ENCODE data around the gene TMPRSS3. TPM values are rescaled to one million over a fixed set of nuclear protein-coding genes. Genes with fewer than 3 reads are reported as not detected.

Gene TMPRSS3
- total RNA-seq, 1 donor from 2014 or later = not detected

DNA sequence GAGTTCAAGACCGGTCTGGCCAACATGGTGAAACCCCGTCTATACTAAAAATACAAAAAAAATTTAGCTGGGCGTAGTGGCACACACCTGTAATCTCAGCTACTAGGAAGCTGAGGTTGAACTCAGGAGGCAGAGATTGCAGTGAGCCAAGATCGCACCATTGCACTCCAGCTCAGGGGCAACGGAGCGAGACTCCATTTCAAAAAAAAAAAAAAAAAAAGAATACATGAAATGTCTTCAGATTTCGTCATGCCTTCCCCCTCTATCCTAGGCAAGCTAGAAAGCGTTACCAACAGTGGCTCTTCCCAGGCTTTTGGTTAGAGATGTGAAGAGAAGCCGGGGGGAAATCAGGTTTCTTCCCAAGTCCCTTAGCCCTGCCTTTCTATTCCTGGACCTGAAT lies 33.2 kb downstream of the TMPRSS3 start:
- ATAC-seq (ENCODE audit: low read depth) (no peak), DNase-seq (no peak)
- Mint-ChIP-seq H3K27ac (no peak overlapping the region), H3K27me3 (peaks cover 32% of the 10 kb centered on the region), H3K4me3 (no peak overlapping the region), H3K9me3 (no peaks in the 10 kb centered on the region), H3K4me1 (peaks cover 2% of the 10 kb centered on the region), H3K36me3 (ENCODE audit: low read depth) (no peaks in the 10 kb centered on the region)
- no peak for TF ChIP-seq CTCF (IDR thresholded peaks at IDR 0.05)
- intact Hi-C loops (cut with micrococcal nuclease) = no loop called here
- ChIA-PET CTCF (no interaction called here), POLR2A (interaction anchor here (0.6 kb wide), 1 partner anchor 101 kb away, joined by 3 read pairs; no protein-coding TSS in a partner anchor)

GRCh38 chr21:42362198-42362597 lies 33.7 kb downstream of the TMPRSS3 start:
- peaks cover 32% of the 10 kb centered on the region for H3K27me3 Mint-ChIP-seq
- no peaks in the 10 kb centered on the region for H3K9me3 Mint-ChIP-seq
- intact Hi-C loops (cut with micrococcal nuclease) = no loop called here

DNA sequence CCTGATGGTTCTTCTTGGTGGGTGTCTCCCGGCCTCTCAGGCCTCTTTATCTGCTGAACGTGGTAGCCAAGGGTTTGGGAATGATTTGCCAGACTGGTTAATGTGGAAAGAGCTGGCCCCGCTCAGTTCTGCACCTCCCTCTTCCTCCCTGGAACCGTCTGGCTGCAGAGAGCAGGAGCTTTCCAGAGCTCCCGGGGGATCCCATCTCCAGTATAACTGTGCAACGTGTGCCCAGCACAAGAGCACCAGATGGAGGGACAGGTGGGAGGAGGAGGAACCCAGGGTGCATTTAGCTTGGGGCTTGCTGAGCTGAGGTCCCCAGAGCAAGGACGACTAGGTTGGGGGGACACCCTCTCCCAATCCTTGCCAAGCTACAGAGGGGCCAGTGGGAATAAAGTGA lies 34.6 kb downstream of the TMPRSS3 start:
- CTCF ChIA-PET = no interaction called here
- intact Hi-C loops (cut with micrococcal nuclease) = no loop called here
- DNase-seq = no peak

More at GRCh38 chr21:42362198-42362597, 33.7 kb downstream of the TMPRSS3 start:
- peaks cover 2% of the 10 kb centered on the region for H3K4me1 Mint-ChIP-seq
- H3K27ac Mint-ChIP-seq = no peak overlapping the region
- ATAC-seq (ENCODE audit: low read depth) = no peak
- no peak for TF ChIP-seq CTCF (IDR thresholded peaks at IDR 0.05)
- ChIA-PET CTCF (no interaction called here), POLR2A (no interaction called here)
- no peak overlapping the region for H3K4me3 Mint-ChIP-seq
- no peak for DNase-seq
- H3K36me3 Mint-ChIP-seq (ENCODE audit: low read depth) = no peaks in the 10 kb centered on the region

DNA sequence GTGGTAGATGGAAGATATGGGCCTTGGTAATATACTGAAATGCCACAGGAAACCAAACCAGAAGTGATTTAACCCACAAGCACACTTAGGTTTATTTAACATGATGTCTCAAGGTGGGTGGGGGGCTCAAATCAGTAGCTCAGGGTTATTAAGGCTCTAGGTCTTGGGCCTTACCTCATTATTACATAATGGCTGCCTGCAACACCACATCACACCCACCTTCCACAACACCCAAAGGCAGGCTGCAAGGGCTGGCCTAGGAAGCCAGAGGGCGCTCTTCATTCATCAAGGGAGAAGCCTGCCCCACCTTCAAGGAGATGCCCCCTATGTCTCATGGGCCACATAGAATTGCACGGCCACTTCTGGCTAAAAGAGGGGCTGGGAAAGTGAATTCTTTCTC lies 35.5 kb downstream of the TMPRSS3 start:
- no peak for TF ChIP-seq CTCF (IDR thresholded peaks at IDR 0.05)
- Mint-ChIP-seq H3K4me3 (no peak overlapping the region), H3K4me1 (peaks cover 2% of the 10 kb centered on the region), H3K36me3 (ENCODE audit: low read depth) (peaks cover 3% of the 10 kb centered on the region), H3K27me3 (peaks cover 39% of the 10 kb centered on the region), H3K27ac (no peak overlapping the region), H3K9me3 (peaks cover 3% of the 10 kb centered on the region)
- intact Hi-C loops (cut with micrococcal nuclease) = no loop called here
- no peak for DNase-seq
- no peak for ATAC-seq (ENCODE audit: low read depth)
- ChIA-PET POLR2A (no interaction called here), CTCF (no interaction called here)

More for the DNA sequence above, 34.6 kb downstream of the TMPRSS3 start:
- H3K4me3 Mint-ChIP-seq = no peak overlapping the region
- H3K36me3 Mint-ChIP-seq (ENCODE audit: low read depth) = no peaks in the 10 kb centered on the region
- peaks cover 2% of the 10 kb centered on the region for H3K4me1 Mint-ChIP-seq
- H3K27me3 Mint-ChIP-seq = peaks cover 39% of the 10 kb centered on the region
- no peak for TF ChIP-seq CTCF (IDR thresholded peaks at IDR 0.05)
- no peak for ATAC-seq (ENCODE audit: low read depth)
- no peak overlapping the region for H3K27ac Mint-ChIP-seq
- H3K9me3 Mint-ChIP-seq = no peaks in the 10 kb centered on the region
- POLR2A ChIA-PET = no interaction called here

- Mint-ChIP-seq H3K4me1 (peaks cover 2% of the 10 kb centered on the region), H3K27ac (no peak overlapping the region), H3K27me3 (peaks cover 31% of the 10 kb centered on the region), H3K36me3 (ENCODE audit: low read depth) (peaks cover 3% of the 10 kb centered on the region), H3K9me3 (peaks cover 11% of the 10 kb centered on the region), H3K4me3 (no peak overlapping the region)
- ChIA-PET CTCF (no interaction called here), POLR2A (no interaction called here)
- ATAC-seq (ENCODE audit: low read depth) (no peak), DNase-seq (no peak)
- intact Hi-C loops (cut with micrococcal nuclease) = no loop called here
- no peak for TF ChIP-seq CTCF (IDR thresholded peaks at IDR 0.05)
Measured at GRCh38 chr21:42358937-42359336, 36.9 kb downstream of the TMPRSS3 start.
